NCI-H446 treated with DMSO at 0.1 percent for 48 hours (cell line): ENCODE measurements around the gene USP48.
"Not testable (repeated sequence)": the region's sequence is repeated elsewhere in the genome, so short reads cannot be mapped to it uniquely, and the experiment has no call there.

ENCODE experiments used
- DNase-seq: peaks from one replicate; lab custom pipeline; 2025; lab: John Stamatoyannopoulos, UW

The USP48 gene

GRCh38 chr1:21782868-21783678, at the start of gene USP48:
Gene USP48, minus strand, starts transcription at chr1:21783149. Its CDS starts 192 bp downstream, at chr1:21782957.
- peak; percentile 90 for DNase-seq

DNA sequence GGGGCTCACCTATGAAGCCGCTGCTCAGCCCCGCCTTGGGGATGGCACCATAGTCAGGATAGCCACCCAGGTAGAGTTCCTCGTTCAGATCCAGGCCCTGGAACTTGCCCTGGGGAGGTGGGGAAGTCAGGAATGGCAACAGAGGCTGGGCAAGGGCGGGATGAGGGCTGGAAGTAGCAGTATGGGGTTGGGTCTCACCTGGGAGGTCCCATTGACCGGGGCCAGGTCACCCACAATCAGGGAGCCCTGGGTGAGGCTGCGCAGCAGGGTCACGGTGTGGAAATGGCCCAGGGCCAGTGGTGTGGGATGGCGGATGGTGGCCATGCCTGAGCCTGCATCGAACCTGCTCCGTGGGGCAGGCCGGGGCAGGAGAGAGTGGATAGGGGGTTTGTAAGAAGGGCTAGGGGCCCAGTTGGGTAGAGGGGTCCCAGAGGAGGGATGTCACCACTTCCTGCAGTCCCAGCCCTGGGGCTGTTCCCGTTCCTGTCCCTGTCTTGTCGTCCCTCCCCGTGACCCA, 48.6 kb upstream of the USP48 start:
- DNase-seq: no peak

- DNase-seq: no peak
Observed at GRCh38 chr1:21830792-21831453, 48.0 kb upstream of the USP48 start.

GRCh38 chr1:21829294-21829693, 46.3 kb upstream of the USP48 start:
- no peak for DNase-seq

GRCh38 chr1:21828506-21829210, 45.7 kb upstream of the USP48 start:
- DNase-seq: no peak

DNA sequence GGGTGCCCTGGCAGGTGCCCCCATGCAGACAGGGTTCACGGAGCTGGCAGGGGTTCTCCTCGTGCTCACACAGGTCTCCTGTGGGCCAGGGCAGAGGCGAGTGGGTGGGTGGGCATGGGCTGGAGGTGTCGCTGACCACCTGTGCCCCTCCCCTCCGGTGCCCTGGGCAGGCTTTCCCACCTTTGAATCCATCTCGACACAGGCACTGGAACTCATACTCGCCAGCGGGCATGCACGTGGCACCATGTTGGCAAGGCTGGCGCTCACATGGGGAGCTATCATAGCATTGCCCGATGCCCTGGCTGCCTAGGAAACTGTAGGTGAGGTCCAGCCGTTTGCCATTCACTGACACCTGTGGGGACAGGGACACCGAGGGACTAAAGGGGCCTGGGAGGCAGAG, 45.1 kb upstream of the USP48 start:
- DNase-seq: no peak

DNA sequence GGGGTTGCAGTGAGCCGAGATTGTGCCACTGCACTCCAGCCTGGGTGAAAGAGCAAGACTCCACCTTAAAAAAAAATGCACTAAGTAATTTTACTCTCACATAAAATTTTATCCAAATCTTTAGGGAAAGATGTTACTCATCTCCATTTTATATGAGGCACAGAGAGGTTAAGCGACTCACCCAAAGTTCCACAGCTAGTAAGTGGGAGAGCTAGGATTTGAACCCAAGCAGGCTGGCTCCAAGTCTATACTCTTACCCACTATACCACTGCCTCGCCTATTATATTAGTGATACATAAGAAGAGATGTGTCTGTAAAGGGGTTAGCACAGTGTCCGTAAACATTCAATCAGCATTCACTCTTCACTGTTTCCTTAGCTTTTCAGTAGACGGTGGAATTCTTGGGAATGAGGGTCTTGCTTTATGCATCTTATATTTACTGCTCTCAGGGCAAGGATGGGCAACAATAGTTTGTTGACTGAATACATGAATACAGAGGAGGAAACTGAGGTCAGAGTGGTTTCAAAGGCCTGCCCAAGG, 44.3 kb upstream of the USP48 start:
- no peak for DNase-seq

GRCh38 chr1:21826694-21827093, 43.7 kb upstream of the USP48 start:
- not testable (repeated sequence) for DNase-seq

DNA sequence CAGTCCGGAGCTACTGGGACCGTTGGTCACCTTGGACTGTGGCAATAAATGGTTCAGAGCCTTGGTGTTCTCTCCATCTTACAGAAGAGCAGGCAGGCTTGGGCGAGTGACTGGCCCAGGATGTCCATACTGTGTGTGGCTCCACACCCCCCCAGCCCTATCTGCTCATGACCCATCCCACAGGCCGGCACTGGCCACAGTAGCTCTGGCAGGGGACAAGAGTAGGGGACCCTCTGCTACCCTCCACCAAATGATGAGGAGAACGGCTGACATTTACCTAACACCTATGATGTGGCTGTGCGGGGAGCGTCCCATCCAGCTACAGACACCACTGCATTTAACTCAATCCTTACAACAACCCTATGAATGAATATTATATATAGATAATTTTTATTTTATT, 42.4 kb upstream of the USP48 start:
- DNase-seq: no peak

- DNase-seq: no peak
Observed at GRCh38 chr1:21824926-21825325, 42.0 kb upstream of the USP48 start.

- DNase-seq: no peak
Observed at GRCh38 chr1:21823980-21824702, 41.2 kb upstream of the USP48 start.

DNA sequence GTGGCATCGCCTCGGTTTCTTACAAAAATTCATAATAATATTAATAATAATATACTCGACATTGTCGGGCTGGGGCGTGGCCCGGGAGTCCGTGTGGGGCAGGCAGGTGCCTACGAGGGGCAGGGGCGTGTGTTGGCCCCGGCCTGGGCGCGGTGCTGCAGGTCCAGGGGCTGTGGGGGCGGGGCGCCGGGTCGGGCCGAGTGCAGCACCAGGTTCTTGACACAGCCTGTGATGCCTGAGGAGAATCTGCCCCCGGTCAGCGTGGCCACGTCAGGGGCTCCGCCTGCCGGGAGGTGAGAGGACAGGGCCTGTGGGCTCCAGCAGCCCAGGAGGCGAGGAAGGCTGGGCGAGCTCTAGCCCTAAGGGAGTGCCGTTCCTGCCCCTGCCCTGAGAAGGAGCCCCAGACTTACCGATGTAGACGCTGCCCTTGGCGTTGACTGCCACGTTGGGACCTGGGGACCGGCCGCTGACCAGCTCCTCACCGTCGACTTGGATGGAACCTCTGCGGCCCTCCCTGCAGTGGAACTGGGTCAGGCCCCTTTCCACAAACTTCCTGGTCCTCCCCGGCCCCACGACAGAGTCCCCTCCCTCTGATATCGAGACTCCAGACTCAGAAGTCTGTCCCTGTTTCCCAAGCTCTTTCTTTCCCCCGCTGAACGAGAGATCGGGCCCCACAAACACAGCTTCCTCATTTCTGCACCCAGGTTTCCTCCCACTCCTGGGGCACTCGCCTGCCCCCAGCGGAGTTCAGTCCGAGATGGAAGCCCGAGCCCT, 40.4 kb upstream of the USP48 start:
- DNase-seq: no peak

- DNase-seq: no peak
Observed at GRCh38 chr1:21822349-21822748, 39.4 kb upstream of the USP48 start.

- DNase-seq: no peak
Observed at GRCh38 chr1:21821385-21822019, 38.6 kb upstream of the USP48 start.

- DNase-seq: no peak
Observed at GRCh38 chr1:21820597-21821232, 37.8 kb upstream of the USP48 start.

DNA sequence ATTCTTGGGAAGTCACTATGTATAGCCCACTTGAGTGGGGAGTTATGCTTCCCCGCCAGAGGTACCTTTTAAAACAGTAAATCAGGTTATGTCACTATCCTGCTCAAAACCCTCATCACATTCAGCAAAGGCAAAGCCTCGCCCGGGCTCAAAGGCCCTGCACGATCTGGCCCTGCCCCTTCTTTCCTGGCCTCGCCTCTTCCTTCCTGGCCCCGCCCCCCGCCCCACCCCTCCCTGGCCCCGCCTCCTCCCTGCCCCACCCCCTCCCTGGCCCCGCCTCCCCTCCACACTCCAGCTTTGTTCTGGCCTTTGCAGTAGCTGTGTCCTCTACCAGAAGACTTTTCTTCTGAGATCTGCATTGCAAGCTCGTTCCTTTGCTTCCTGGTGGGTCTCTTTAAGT, 35.7 kb upstream of the USP48 start:
- DNase-seq: no peak

- no peak for DNase-seq
Observed at GRCh38 chr1:21816602-21817302, 33.8 kb upstream of the USP48 start.

DNA sequence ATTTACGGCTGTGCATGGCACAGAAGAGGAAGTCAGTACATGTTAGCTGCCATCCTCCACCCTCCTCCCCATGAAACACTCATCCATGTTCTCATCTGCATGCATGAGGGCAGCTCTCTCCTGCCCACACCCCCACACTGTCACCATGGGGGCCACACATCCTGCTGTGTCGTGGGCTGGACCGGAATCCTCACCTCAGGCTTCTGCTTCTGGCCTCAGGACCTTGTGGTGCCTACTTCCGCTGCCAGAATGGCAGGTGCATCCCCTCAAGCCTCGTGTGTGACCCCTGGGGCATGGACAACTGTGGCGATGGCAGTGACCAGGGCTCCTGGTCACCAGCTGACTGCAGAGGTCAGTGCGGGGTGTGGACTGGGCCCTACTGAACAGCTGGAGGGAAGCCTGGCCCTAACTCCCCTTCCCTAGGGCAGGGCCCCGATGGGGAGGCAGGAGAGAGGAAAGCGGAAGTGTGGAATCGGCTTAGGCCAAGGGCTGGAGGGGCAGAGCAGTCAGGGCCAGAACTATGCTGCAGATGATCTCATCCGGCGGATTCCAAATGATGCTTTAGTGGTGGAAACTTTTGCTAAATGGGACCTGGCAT, 32.9 kb upstream of the USP48 start:
- DNase-seq: no peak
